ENCODE measurements around the gene LARP4B. TPM values are rescaled to one million over a fixed set of nuclear protein-coding genes. Genes with fewer than 3 reads are reported as not detected.

Gene LARP4B
- total RNA-seq, 1 experiment from 2014 or later, result 11.1 TPM

DNA sequence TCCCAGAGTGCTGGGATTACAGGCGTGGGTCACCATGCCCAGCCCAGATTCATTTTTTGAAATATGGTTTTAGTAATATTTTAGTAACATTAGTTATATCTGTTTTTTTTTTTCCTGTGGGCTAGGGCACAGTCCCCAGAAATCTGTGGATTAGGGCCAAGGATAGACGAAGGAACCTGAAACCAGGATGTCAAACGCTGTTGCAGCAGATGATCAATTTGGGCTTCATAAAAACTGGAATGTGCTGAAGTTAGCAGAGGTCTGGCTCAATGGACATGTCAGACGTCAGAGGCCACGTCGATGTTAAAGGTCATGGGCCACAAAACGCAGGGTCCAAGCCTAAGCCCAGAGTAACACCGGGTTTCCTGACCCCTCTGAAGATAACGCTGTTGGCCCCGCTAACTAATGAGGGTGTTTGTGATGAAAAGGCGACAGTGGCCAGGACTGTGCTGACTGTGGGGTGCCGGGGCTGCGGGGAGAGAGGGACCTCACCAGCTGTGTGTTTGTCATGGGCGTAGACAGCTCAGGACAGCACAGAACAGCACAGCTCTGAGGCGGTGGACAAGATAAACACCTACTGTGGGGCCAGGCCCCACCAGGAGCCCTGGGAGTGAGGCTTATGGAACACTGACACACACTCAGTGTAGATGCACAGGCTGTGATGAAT lies 32.9 kb upstream of the LARP4B start:
- no peaks in the 10 kb centered on the region for H3K36me3 ChIP-seq
- no peak for DNase-seq
- H3K27me3 ChIP-seq, result no peaks in the 10 kb centered on the region; the same call in 1 of the 2 replicates
- H3K4me3 ChIP-seq, result no peak overlapping the region
- H3K9me3 ChIP-seq, result no peaks in the 10 kb centered on the region

DNA sequence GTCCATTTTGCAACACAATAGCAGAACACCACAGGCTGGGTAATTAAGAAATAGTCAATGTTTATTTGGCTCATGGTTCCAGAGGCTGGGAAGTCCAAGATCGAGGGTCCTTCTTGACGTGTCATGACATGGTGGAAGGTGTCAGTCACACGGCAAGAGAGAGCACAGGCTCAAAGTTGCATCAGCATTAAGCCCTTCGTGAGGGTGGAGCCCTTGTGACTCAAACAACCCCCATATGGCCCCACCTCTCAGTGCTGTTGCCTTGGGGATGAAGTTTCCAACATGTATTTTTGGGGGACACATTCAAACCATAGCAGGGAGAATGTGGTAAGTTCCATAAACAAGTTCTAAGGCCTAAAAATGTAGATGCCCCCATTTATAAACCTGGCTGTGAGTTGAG lies 32.1 kb upstream of the LARP4B start:
- Histone ChIP-seq H3K4me3 (no peak overlapping the region), H3K36me3 (no peaks in the 10 kb centered on the region), H3K27me3 (no peaks in the 10 kb centered on the region; the same call in 1 of the 2 replicates), H3K9me3 (no peaks in the 10 kb centered on the region)
- no peak for DNase-seq

DNA sequence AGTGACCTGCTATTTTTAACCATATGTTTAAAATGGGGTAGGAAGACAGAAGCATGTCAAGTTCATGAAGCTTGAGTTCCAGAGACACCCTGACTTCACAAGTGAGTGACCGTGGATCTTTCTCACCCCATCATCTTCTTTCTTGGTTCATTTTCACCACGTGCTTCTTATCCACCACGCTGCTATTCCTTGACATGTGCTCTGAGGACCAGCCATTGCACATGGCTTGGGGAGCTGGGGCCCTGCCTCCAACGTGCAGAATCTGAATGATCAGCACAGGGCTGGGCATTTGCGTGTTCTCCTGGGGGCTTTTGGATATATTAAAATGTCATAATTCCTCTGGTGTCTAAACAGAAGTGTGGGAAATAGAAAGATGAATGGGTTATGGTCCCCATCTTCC lies 31.7 kb upstream of the LARP4B start:
- DNase-seq, result no peak
- H3K9me3 ChIP-seq, result no peaks in the 10 kb centered on the region
- no peaks in the 10 kb centered on the region for H3K36me3 ChIP-seq
- no peaks in the 10 kb centered on the region for H3K27me3 ChIP-seq
- no peak overlapping the region for H3K4me3 ChIP-seq

DNA sequence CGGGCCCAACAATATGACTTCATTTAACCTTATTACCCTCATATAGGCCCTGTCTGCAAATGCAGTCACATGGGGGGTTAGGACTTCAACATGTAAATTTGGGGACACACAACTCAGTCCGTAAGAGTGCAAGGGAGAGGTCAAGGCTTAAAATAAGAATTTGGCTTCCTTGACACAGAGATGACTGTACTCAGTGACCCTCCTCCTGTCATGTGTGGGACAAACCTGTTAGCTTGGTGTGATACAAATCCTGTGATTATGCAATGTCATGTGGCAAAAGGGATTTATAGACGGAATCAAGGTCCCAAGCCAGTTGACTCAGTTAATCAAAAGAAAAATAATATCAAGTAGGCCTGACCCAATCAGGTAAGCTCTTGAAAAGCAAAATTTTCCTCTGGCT lies 30.8 kb upstream of the LARP4B start:
- Histone ChIP-seq H3K27me3 (no peaks in the 10 kb centered on the region), H3K4me3 (no peak overlapping the region), H3K9me3 (no peaks in the 10 kb centered on the region), H3K36me3 (no peaks in the 10 kb centered on the region)
- no peak for DNase-seq

DNA sequence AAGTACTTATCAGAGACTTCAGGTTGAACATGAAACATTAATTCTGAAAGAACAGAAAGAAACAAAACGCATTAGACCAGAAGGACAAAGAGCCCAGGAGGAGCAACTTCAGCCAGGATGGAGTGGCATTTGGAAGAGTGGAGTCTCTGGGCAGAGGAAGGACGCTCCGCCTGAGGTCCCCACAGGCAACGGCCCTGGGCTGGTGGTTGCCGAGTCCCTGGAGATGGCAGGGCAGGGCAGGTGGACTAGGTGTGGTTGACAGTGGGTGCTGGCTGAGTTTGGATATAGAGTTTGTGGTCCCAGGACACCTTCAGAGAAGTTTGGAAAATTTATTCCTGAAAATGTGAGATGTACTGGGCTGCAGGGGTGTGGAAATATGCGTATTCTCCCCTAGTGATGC lies 27.4 kb upstream of the LARP4B start:
- no peak for DNase-seq
- Histone ChIP-seq H3K9me3 (no peaks in the 10 kb centered on the region), H3K36me3 (no peaks in the 10 kb centered on the region), H3K27me3 (no peaks in the 10 kb centered on the region), H3K4me3 (no peak overlapping the region)

- no peak overlapping the region for H3K4me3 ChIP-seq
- no peaks in the 10 kb centered on the region for H3K36me3 ChIP-seq
- H3K27me3 ChIP-seq, result no peaks in the 10 kb centered on the region
- H3K9me3 ChIP-seq, result no peaks in the 10 kb centered on the region
- DNase-seq, result no peak
Measured at GRCh38 chr10:958106-958505, 26.6 kb upstream of the LARP4B start.

GRCh38 chr10:955820-956217 lies 24.3 kb upstream of the LARP4B start:
- no peaks in the 10 kb centered on the region for H3K36me3 ChIP-seq
- DNase-seq, result no peak
- no peak overlapping the region for H3K4me3 ChIP-seq
- no peaks in the 10 kb centered on the region for H3K27me3 ChIP-seq
- H3K9me3 ChIP-seq, result no peaks in the 10 kb centered on the region

GRCh38 chr10:955127-955819 lies 23.8 kb upstream of the LARP4B start:
- H3K36me3 ChIP-seq, result no peaks in the 10 kb centered on the region
- H3K4me3 ChIP-seq, result no peak overlapping the region
- DNase-seq, result no peak
- H3K9me3 ChIP-seq, result no peaks in the 10 kb centered on the region
- no peaks in the 10 kb centered on the region for H3K27me3 ChIP-seq

DNA sequence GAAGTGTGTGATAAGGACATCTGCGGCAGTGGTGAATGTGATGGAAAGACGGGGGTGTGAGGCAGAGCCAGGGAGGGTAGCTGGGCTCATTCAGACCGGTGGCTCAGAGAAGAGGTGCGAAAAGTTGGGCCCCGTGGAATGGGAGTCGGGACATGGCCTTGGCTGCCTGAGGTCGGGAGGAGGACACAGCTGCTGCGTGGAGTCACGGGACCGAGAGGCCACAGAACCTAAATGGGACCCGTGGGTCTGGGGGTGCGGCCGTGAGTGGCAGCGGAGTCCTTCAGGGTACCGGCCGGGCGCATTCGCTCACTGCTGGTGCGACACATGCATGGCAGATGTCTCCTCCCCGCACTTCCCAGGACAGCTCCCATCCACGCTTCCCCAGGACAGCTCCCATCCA lies 22.9 kb upstream of the LARP4B start:
- H3K36me3 ChIP-seq, result no peaks in the 10 kb centered on the region
- no peak overlapping the region for H3K4me3 ChIP-seq
- no peaks in the 10 kb centered on the region for H3K9me3 ChIP-seq
- no peaks in the 10 kb centered on the region for H3K27me3 ChIP-seq
- DNase-seq, result no peak

DNA sequence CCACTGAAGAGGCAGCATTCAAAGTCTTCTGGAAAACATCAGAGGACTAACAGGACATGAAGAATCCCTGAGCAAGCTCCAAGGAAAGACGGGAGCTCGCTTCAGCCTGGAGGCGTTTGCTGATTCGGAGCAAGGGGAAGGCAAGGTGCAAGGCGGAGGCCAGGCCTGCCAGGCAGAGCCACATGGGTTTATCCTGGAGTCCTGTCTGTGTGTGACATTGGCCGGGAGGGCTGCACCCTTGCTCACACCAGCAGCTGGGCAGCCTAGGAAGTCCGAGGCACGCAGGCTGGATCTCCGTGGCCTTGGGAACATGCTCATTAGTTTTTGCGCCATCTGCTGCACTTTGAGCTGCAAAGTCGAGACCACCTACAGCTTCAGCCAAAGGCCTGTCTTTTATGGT lies 22.3 kb upstream of the LARP4B start:
- H3K9me3 ChIP-seq, result no peaks in the 10 kb centered on the region
- no peak for DNase-seq
- no peak overlapping the region for H3K4me3 ChIP-seq
- no peaks in the 10 kb centered on the region for H3K36me3 ChIP-seq
- no peaks in the 10 kb centered on the region for H3K27me3 ChIP-seq

DNA sequence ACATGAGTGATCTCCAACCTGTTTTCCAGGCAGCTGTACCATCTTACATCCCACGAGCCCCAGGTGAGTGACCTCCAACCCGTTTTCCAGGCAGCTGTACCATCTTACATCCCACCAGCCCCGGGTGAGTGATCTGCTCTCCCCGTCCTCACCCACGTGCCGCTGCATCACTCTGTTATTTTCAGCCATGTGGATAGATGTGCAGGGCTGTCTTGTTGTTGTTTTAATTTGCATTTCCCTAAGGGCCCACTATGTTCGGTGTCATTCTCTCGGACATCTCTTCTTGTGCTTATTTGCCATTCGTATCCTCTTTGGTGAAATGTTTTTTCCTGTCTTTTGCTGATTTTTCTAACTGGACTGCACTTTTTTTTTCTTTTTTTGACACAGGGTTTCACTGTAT lies 17.9 kb upstream of the LARP4B start:
- no peaks in the 10 kb centered on the region for H3K36me3 ChIP-seq
- no peak overlapping the region for H3K4me3 ChIP-seq

GRCh38 chr10:948347-948746 lies 16.8 kb upstream of the LARP4B start:
- Histone ChIP-seq H3K4me3 (no peak overlapping the region), H3K36me3 (no peaks in the 10 kb centered on the region), H3K27me3 (no peaks in the 10 kb centered on the region), H3K9me3 (no peaks in the 10 kb centered on the region)
- no peak for DNase-seq

More for the DNA sequence above, 17.9 kb upstream of the LARP4B start:
- DNase-seq, result no peak
- no peaks in the 10 kb centered on the region for H3K27me3 ChIP-seq
- H3K9me3 ChIP-seq, result no peaks in the 10 kb centered on the region

GRCh38 chr10:947881-948280 lies 16.4 kb upstream of the LARP4B start:
- no peak overlapping the region for H3K4me3 ChIP-seq
- H3K27me3 ChIP-seq, result no peaks in the 10 kb centered on the region
- no peak for DNase-seq
- no peaks in the 10 kb centered on the region for H3K36me3 ChIP-seq
- no peaks in the 10 kb centered on the region for H3K9me3 ChIP-seq

- Histone ChIP-seq H3K36me3 (no peaks in the 10 kb centered on the region), H3K27me3 (no peaks in the 10 kb centered on the region), H3K9me3 (no peaks in the 10 kb centered on the region), H3K4me3 (no peak overlapping the region)
- no peak for DNase-seq
Measured at GRCh38 chr10:947051-947450, 15.5 kb upstream of the LARP4B start.

DNA sequence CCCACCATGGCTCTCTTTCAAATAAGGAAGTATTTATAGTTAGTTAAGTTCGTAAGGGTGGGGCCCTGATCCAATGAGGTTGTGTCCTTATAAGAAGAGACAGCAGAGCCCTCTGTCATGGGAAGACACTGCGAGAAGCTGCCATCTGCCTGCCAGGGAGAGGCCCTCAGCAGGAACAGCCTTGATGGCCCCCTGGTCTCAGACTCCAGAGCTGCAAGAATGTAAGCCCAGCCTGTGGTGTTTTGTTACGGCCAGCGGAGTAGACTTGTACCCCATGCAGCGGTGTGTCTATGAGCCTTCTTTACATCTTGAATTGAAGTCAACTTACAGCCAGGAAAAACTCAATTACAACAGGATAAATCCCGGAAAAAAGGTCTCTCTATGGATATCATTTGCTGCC lies 14.3 kb upstream of the LARP4B start:
- no peak overlapping the region for H3K4me3 ChIP-seq
- H3K27me3 ChIP-seq, result no peaks in the 10 kb centered on the region
- no peaks in the 10 kb centered on the region for H3K36me3 ChIP-seq
- DNase-seq, result no peak
- H3K9me3 ChIP-seq, result no peaks in the 10 kb centered on the region

DNA sequence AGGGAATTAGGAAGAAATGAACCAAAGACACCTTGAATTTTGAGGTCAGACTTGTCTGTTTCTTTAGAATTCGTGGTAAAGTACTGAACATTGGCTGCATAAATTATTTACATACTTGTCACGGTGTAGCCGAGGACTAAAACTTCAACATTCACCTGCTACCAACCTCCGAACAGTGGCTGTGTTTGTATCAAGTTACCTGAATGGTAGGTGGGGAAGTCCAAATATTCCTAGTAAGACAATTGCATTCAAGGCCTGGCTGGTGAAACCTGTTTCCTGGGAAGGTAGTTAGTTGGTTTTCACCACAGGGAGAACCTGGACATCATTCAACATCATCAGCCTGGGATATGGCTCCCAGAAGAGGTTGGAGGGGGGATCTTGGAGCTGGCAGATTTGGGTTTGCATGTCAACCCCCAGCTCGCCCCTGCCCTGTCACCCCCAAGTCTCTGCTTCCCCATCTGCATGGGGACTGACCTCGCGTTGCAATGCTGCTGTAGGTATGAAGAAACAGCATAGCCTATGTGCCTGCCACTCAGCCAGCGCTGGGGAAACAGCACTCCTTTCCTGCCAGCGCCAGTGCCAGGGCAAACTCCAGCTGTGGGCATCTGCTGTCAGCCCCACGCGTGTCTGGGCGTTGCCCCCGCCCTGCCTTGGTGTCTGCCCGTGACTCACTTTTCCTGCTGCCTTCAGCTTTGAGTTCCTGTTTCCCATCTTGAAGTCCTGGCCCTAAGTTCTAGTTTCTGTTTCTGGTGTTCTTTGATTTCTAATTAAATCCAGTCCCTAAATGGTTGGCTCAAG lies 12.7 kb upstream of the LARP4B start:
- Histone ChIP-seq H3K4me3 (no peak overlapping the region), H3K36me3 (no peaks in the 10 kb centered on the region), H3K27me3 (no peaks in the 10 kb centered on the region), H3K9me3 (no peaks in the 10 kb centered on the region)
- DNase-seq, result peak; percentile 69

DNA sequence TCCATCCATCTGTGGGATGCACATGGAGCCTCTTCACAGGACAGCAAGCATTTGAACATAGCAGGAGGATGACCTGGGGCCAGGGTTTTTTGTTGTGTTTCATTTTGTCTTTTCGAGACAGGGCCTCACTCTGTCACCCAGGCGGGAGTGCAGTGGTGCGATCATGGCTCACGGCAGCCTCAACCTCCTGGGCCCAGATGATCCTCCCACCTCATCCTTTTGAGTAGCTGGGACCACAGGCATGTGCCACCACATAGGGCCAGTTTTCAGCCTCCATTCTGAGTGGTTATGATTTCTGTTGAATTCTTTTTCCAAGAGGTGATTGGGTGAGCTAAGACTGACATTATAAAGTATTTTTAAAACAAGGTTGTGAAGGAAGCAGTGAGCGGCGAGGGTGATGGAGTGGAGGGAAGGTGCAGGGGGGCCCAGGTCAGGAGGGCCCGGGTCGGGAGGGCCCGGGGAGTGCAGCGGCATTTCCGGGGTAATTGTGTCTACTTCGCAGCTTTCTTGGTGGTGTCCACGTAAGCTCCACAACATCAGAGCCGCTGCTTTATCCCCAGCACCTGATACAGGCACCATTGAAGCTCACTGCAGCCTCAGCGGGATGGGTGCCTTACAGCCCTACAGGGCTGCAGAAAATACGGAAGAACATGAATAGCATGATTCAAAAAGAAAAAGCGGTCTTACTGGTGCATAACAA lies 12.0 kb upstream of the LARP4B start:
- no peak overlapping the region for H3K4me3 ChIP-seq
- no peak for DNase-seq
- no peaks in the 10 kb centered on the region for H3K36me3 ChIP-seq
- no peaks in the 10 kb centered on the region for H3K27me3 ChIP-seq
- H3K9me3 ChIP-seq, result no peaks in the 10 kb centered on the region

Data from MG63 (cell line).